ENCODE results near the gene CFAP54. TPM values are rescaled to one million over a fixed set of nuclear protein-coding genes. Genes with fewer than 3 reads are reported as not detected.
"Not testable (repeated sequence)": the region's sequence is repeated elsewhere in the genome, so short reads cannot be mapped to it uniquely, and the experiment has no call there.

Gene CFAP54
- polyA plus RNA-seq, 1 of the 3 experiments (the other 2 are of a cell fraction), result 0.87 TPM

DNA sequence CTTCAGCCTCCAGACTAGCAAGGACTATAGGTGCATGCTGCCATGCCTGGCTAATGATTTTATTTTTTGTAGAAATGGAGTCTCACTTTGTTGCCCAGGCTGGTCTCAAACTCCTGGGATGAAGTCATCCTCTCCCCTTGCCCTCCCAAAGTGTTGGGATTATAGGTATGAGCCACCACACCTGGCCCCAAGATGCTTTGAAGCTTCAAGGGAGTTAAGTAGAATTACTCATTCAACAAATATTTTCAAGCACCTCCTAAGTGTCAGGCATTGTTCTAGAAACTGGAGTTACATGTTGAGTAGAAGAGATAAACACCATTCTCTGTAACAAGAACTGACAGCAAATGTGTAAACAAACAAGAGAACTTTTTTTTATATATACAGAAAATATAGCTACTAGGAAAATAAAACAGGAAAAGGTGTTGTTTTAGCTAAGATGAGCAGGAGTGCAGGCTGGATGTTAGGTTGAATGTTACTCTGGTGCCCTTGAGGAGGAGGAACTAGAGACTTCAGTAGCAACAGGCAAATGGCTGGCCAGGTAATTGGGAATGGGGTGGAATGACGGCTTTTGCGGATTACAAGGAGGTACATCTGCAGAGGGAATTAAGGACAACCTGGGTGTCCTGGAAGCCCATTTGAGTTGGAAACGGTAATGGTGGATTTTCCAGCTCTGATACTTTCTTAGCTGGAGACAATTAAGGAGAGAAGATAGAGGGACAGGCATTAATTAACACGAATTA, 32.0 kb upstream of the CFAP54 start:
- CTCF ChIA-PET, result interaction anchor here (1.0 to 1.5 kb wide), 2 partner anchors 31 to 32 kb away, joined by 3 to 4 read pairs; partner anchors contain the start of gene CFAP54
- Histone ChIP-seq H3K4me2 (no peak overlapping the region), H3K79me2 (ENCODE audit: insufficient read depth) (no peaks in the 10 kb centered on the region), H3K27ac (ENCODE audit: low read depth in 2 of 2, low read length in 1 of 2) (no peak overlapping the region), H3K36me3 (replicated peaks in 1 of 2; ENCODE audit: control insufficient read depth in 1 of 2, insufficient read depth in 2 of 2, low read length in 1 of 2) (no peaks in the 10 kb centered on the region), H3K9ac (no peak overlapping the region), H3K9me3 (no peaks in the 10 kb centered on the region), H4K20me1 (ENCODE audit: insufficient read depth) (no peaks in the 10 kb centered on the region), H3K9me2 (no peaks in the 10 kb centered on the region), H3K4me3 (ENCODE audit: low read depth in 2 of 2, low read length in 1 of 2) (no peak overlapping the region), H3K27me3 (ENCODE audit: insufficient read depth) (no peaks in the 10 kb centered on the region), H3F3A (replicated peaks; ENCODE audit: insufficient read depth) (peaks cover 9% of the 10 kb centered on the region), H2AFZ (ENCODE audit: low read depth) (no peak overlapping the region), H3K4me1 (ENCODE audit: control insufficient read depth in 1 of 2, insufficient read depth in 2 of 2, low read depth in 1 of 2, low read length in 1 of 2) (no peaks in the 10 kb centered on the region)
- 85% methylated on average over 4 of the region's 4 CpGs for WGBS (ENCODE audit: low lambda C conversion rate)
- POLR2A ChIA-PET, result no interaction called here
- TF ChIP-seq JUND (IDR thresholded peaks at IDR 0.05) (no peak), TEAD4 (IDR thresholded peaks at IDR 0.05; ENCODE audit: borderline replicate concordance, insufficient read depth) (no peak), TCF12 (IDR thresholded peaks at IDR 0.05) (no peak), RFX5 (IDR thresholded peaks at IDR 0.05; ENCODE audit: low read length) (no peak), RXRA (IDR thresholded peaks at IDR 0.05; ENCODE audit: borderline replicate concordance, low read depth) (no peak), CHD2 (IDR thresholded peaks at IDR 0.05; ENCODE audit: low read length, partially characterized antibody) (no peak), NFIC (IDR thresholded peaks at IDR 0.05; ENCODE audit: borderline replicate concordance) (no peak), FOXM1 (IDR thresholded peaks at IDR 0.05; ENCODE audit: low read depth) (no peak), FOXJ3 (CRISPR knock-in tag; IDR thresholded peaks at IDR 0.05) (no peak), EZH2phosphoT487 (IDR thresholded peaks at IDR 0.05; ENCODE audit: borderline replicate concordance, low read depth) (no peak), GATA2 (CRISPR knock-in tag; IDR thresholded peaks at IDR 0.05) (no peak), GABPA (IDR thresholded peaks at IDR 0.05; ENCODE audit: low read depth) (no peak)
- TF ChIP-seq, protein P1, sequence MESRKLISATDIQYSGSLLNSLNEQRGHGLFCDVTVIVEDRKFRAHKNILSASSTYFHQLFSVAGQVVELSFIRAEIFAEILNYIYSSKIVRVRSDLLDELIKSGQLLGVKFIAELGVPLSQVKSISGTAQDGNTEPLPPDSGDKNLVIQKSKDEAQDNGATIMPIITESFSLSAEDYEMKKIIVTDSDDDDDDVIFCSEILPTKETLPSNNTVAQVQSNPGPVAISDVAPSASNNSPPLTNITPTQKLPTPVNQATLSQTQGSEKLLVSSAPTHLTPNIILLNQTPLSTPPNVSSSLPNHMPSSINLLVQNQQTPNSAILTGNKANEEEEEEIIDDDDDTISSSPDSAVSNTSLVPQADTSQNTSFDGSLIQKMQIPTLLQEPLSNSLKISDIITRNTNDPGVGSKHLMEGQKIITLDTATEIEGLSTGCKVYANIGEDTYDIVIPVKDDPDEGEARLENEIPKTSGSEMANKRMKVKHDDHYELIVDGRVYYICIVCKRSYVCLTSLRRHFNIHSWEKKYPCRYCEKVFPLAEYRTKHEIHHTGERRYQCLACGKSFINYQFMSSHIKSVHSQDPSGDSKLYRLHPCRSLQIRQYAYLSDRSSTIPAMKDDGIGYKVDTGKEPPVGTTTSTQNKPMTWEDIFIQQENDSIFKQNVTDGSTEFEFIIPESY (IDR thresholded peaks at IDR 0.05; ENCODE audit: borderline replicate concordance, low read depth), result no peak
- TF ChIP-seq, protein P2, sequence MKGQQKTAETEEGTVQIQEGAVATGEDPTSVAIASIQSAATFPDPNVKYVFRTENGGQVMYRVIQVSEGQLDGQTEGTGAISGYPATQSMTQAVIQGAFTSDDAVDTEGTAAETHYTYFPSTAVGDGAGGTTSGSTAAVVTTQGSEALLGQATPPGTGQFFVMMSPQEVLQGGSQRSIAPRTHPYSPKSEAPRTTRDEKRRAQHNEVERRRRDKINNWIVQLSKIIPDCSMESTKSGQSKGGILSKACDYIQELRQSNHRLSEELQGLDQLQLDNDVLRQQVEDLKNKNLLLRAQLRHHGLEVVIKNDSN (IDR thresholded peaks at IDR 0.05; ENCODE audit: borderline replicate concordance, low read depth), result no peak
- TF ChIP-seq, protein P3, sequence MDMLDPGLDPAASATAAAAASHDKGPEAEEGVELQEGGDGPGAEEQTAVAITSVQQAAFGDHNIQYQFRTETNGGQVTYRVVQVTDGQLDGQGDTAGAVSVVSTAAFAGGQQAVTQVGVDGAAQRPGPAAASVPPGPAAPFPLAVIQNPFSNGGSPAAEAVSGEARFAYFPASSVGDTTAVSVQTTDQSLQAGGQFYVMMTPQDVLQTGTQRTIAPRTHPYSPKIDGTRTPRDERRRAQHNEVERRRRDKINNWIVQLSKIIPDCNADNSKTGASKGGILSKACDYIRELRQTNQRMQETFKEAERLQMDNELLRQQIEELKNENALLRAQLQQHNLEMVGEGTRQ (IDR thresholded peaks at IDR 0.05; ENCODE audit: borderline replicate concordance, low read depth, low read length), result no peak
- DNase-seq, result no peak

GRCh38 chr12:96459281-96459680, 30.1 kb upstream of the CFAP54 start:
- H3K9ac ChIP-seq; H3K79me2 ChIP-seq (ENCODE audit: insufficient read depth); H4K20me1 ChIP-seq (ENCODE audit: insufficient read depth); H3K27ac ChIP-seq (ENCODE audit: low read depth in 2 of 2, low read length in 1 of 2); H3K9me3 ChIP-seq; H2AFZ ChIP-seq (ENCODE audit: low read depth); POLR2A ChIA-PET; H3K4me1 ChIP-seq (ENCODE audit: control insufficient read depth in 1 of 2, insufficient read depth in 2 of 2, low read depth in 1 of 2, low read length in 1 of 2); H3K4me2 ChIP-seq; H3K9me2 ChIP-seq; H3K36me3 ChIP-seq (replicated peaks in 1 of 2; ENCODE audit: control insufficient read depth in 1 of 2, insufficient read depth in 2 of 2, low read length in 1 of 2); CTCF ChIA-PET; DNase-seq; H3F3A ChIP-seq (replicated peaks; ENCODE audit: insufficient read depth); H3K27me3 ChIP-seq (ENCODE audit: insufficient read depth); H3K4me3 ChIP-seq (ENCODE audit: low read depth in 2 of 2, low read length in 1 of 2): not testable (repeated sequence)
- 88% methylated on average over 6 of the region's 6 CpGs for WGBS (ENCODE audit: low lambda C conversion rate)
